ENCODE measurements around the gene PARVG.

- no peak for TF ChIP-seq POLR2AphosphoS5 (IDR thresholded peaks at IDR 0.05; ENCODE audit: borderline replicate concordance, low read depth, low read length)
- no peak for TF ChIP-seq EZH2 (IDR thresholded peaks at IDR 0.05)
Observed at GRCh38 chr22:44231233-44231632, 50.5 kb downstream of the PARVG start.

Measured in SK-N-MC (cell line).